Hindlimb muscle (tissue), 1 donor: ENCODE data around the gene UGT1A6. TPM values are rescaled to one million over a fixed set of nuclear protein-coding genes. Genes with fewer than 3 reads are reported as not detected.
A peak's percentile ranks its signal among the peaks of the same experiment; 100 is the strongest.
"Not testable (repeated sequence)": the region's sequence is repeated elsewhere in the genome, so short reads cannot be mapped to it uniquely, and the experiment has no call there.

ENCODE experiments used
- DNase-seq: peaks from one replicate; pipeline ENCODE4 v3.0.0-alpha.2; 2013
- polyA plus RNA-seq: library from polyadenylated mRNA; unstranded; fragments of 120-200 nt; gene quantifications from one replicate; pipeline ENCODE4 v1.2.1, GENCODE V29; 2013; ENCODE audit not compliant: insufficient read length

Gene UGT1A6
- polyA plus RNA-seq, 1 donor, result not detected

GRCh38 chr2:233688341-233688740 lies 4.3 kb upstream of the UGT1A6 start:
- DNase-seq, result no peak

DNA sequence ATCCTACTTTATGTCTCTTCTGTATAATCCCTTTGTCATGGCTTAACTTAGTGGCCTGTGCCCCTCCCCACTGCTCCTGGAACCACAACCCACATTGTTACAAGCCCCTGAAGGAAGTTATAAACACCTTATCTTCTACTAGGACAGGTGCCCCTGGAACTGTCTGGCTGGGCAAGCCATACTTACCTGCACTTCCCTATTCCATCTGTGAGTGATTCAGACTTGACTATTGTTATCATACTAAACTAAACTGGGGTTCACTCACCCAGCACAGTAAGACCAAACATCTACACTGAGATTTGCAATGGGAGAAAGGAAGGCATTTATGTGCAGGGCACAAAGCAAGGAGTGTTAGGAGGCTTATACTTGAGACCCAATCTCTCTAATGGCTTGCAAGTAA lies 3.7 kb upstream of the UGT1A6 start:
- no peak for DNase-seq

DNA sequence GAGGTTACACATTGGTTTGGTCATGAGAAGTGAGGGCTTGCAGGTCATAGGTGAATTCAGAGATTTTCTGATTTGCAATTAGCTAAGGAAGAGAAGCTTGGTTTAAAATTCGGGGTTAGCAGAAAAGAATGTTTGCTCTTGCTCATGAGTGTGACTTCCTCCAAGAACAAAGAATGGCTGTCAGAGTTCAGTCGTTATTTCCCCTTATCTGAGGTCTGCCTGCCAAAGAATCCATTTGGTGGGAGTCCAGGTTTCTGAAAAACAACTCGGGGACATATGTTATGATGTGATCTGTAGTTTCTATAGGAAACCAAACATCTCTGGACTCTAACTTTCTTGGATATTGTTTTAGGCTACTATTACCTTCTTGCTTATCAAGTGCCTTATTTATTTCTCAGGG lies 3.2 kb upstream of the UGT1A6 start:
- no peak for DNase-seq

DNA sequence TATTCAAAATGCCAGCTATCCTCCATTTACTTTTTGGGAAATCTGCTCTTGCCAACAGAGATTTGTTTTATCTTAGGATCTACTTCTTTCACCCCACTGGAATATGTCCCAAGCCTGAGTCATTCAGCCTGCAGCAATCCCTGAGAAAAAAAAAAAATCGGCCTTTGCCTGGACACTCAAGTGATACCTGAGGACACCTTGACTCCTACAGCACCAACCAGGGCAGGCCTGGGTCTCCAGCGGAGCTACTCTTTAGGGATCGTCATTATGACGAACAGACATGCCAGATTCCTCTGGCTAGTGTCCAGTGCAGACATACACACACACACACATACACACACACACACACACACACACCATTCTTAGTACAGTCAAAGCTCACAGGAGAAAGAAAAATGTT lies 2.2 kb upstream of the UGT1A6 start:
- no peak for DNase-seq

- no peak for DNase-seq
Observed at GRCh38 chr2:233691443-233692433, 952 bp upstream of the UGT1A6 start.

GRCh38 chr2:233693963-233694362 lies 1.3 kb downstream of the UGT1A6 start:
- no peak for DNase-seq

DNA sequence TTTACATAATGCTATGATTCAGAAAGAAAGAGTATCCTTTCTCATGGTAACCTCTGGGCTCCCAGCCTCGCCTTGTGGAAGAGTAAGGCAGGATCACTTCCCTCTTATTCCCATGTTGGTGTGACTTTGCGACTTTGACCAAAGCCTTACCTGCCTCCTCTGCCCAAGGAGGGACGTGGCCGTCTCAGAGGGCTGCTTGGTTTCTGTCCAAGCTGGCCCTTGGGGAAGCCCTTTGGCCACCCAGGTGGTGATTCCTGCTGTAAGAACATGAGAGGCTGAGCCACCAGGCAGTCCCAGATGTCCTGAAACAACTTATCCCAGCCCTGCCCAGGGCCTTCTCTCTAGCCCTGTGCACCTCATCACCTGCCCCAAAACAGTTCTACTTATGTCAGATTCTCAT lies 6.0 kb downstream of the UGT1A6 start:
- DNase-seq, result no peak

DNA sequence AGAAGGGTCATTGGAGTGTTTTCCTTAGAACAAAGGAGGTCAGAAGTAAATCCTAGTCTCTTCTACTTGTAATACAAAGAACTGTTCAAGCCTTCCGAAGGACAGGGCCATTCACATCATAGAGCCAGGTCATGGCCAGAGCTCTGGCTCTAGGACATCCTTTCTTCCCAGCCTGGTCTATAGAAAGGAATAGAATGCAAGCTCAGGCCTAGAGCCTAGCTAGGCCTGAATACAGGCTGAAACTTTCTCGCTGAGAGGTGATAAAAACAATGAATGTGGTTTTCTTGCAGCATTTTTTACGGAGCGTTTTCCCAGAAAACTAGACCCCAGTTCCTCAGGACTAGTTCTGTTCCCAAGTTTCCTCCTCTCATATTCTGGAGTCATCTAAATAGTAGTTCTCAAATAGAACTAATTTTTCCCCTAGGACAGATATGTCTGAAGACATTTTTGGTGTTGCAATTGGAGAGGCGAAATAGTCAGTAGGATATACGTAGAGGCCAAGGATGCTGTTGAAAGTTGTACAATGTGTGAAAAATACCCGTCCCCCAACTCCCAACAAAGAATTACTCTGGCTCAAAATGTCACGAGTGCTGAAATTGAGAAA lies 6.8 kb downstream of the UGT1A6 start:
- DNase-seq, result no peak

DNA sequence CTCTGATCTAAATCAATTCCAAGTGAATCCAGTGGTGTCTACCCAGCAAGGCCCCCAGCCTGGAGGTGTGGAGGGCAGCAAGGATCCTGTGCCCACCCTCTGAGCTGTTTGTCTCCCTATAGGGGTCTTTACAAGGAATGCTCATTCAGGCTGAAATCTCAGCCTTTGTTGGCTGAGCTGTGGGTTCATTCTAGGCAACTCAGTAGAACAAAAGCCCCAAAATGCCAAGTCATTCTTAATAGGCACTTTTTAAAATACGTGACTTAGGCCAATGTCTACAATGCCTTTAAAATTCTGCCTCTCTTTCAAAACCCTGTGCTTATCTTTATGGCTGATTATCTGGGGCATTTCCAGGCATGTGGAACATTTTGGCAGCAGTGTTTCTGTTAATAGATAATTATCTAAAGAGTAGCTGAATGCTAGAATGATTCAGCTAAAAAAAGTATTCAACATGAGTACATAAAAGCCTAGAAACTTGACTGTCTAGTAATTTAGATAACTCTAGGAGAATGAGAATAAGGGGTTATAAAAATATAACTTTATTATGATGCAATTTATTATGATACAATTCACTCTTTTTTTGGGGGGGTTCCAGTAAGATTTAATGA lies 7.4 kb downstream of the UGT1A6 start:
- no peak for DNase-seq

GRCh38 chr2:233700842-233701241 lies 8.2 kb downstream of the UGT1A6 start:
- not testable (repeated sequence) for DNase-seq

DNA sequence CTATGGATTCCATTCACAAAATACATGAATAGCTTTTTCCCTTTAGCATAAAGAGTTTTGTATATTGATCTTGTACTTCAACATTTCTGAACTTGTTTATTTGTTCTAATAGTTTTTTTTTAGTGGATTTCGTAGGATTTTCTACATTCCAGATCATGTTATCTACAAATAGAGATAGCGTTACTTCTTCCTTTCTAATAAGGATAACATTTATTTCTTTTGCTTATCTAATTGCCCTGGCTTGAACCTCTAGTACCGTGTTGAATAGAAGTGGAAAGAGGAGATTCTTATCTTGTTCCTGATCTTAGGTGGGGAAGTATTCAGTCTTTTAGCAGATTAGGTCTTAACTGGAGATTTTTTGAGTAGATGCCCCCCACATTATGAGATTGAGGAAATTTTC lies 9.5 kb downstream of the UGT1A6 start:
- DNase-seq, result no peak

DNA sequence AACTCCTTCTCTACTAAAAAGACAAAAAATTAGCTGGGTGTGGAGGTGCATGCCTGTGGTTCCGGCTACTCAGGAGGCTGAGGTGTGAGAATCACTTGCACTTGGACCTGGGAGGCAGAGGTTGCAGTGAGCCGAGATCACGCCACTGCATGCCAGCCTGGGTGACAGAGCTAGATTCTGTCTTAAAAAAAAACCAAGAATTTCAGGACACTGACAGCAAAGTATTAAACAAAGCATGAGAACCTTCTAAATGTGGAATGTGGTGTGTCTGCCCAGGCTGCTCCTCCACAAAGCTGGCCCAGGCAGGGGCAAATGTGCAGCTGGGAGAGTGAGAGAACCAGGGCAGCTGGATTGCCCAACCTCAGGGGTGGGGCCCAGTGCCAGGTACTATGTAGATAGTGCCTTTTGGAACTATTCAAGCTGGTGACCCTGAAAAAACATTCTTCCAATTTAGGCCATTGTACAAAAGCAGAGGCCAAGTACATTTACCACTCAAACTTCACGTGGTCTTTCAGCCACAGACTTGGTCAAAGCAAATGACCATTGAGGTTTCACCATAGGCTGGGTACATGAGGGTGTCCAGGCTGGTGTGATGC lies 13.3 kb downstream of the UGT1A6 start:
- DNase-seq, result no peak

- DNase-seq, result no peak
Observed at GRCh38 chr2:233706720-233707119, 14.0 kb downstream of the UGT1A6 start.

DNA sequence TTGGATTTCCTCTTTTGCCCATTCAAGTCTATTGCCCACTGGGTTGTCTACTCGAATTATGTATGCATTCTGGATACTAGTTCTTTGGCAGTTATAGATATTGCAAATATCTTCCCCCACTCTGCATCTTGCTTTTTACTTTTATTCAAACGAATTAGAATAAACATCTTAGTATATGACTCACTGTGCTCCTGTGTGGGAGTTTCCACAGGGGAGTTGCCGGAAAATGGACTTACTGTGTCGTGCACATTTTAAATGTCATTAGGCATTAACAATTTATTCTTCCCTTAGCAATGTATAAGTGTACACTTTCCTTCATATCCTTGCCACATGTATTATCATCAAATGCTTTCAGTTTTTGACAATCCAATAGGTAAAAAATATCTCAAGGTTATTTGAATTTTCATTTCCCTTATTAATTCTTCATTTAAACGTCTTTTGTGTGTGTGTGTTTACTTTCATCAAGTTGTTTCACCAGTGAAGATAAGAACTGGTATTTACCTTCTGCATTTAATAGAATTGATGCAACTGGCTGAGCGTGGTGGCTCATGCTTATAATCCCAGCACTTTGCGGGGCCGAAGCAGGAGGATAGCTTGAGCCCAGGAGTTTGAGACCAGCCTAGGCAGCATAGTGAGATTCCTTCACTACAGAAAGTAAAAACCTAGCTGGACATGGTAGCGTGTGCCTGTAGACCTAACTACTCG lies 15.4 kb downstream of the UGT1A6 start:
- DNase-seq, result no peak

DNA sequence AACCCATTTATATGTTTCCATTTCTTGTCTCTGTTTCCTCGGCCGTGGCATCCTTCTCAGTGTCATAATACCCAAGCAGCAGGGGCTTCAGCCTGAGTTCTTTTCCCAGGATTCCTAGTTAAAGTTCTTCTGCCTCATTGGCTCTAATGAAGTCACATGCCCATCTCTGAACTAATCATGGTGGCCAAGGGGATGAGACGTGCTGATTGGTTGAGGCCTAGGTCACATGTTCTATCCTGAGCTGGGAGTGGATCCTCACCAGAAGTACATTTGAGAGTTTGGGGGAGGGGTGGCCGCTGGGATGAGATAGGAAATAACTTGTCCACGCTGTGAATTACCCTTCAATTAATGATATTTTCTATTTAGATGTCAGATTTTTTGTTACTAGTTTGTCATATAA lies 16.3 kb downstream of the UGT1A6 start:
- no peak for DNase-seq

- peak; percentile 29 for DNase-seq
Observed at GRCh38 chr2:233711312-233712008, 18.8 kb downstream of the UGT1A6 start.

DNA sequence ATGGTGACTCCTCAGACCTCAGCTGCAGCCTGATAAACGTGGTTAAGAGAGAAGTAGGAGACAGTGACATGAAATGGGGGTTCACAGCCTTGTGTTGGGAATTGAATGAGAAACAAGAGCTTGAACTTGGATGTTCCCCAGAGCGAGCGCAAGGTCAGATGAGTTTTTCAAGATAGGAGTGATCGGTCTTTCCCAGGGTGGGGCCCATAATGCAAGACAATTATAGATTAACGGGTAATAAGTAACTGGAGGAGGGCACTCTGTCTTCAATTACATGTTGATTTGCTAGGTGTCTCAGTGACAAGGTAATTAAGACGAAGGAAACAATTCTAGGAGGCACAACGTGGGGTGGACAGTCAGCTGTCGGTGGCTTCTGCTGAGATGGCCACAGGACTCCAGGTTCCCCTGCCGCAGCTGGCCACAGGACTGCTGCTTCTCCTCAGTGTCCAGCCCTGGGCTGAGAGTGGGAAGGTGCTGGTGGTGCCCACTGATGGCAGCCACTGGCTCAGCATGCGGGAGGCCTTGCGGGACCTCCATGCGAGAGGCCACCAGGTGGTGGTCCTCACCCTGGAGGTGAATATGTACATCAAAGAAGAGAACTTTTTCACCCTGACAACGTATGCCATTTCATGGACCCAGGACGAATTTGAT lies 20.0 kb downstream of the UGT1A6 start, which contains the start of gene UGT1A5:
Gene UGT1A5 (plus strand): TSS at position 297 of the 651 bp plus-strand sequence. CDS start 85 bp downstream, at position 382.
- no peak for DNase-seq

- DNase-seq, result no peak
Observed at GRCh38 chr2:233713262-233713615, 20.5 kb downstream of the UGT1A6 start.

DNA sequence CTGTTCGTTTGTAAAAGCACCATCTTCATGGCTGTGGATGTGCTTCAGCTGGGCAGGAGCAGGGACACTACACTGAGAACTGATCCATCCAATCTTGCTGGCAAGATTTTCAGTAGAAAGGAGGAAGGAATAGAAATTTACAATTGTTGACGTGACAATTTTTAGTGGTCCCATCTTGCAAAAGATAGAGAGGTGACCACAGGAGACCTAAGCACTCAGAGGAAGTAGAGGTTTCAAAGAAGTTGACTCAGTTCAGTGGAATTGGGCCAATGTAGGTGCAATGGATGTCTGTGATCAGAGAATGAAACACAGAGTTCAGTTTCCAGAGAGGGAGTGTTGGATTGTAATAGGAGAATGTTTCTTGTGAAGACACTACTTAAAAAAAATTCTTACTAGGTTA lies 21.4 kb downstream of the UGT1A6 start:
- no peak for DNase-seq

DNA sequence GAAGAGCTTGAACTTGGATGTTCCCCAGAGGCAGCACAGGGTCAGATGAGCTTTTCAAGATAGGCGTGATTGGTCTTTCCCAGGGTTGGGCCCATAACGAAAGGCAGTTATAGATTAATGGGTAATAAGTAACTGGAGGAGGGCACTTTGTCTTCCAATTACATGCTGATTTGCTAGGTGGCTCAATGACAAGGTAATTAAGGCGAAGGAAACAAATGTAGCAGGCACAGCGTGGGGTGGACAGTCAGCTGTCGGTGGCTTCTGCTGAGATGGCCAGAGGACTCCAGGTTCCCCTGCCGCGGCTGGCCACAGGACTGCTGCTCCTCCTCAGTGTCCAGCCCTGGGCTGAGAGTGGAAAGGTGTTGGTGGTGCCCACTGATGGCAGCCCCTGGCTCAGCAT lies 25.9 kb downstream of the UGT1A6 start, which contains the start of gene UGT1A4:
Gene UGT1A4 (plus strand): TSS at position 185 of the 400 bp plus-strand sequence. CDS start 85 bp downstream, at position 270.
- DNase-seq, result no peak

DNA sequence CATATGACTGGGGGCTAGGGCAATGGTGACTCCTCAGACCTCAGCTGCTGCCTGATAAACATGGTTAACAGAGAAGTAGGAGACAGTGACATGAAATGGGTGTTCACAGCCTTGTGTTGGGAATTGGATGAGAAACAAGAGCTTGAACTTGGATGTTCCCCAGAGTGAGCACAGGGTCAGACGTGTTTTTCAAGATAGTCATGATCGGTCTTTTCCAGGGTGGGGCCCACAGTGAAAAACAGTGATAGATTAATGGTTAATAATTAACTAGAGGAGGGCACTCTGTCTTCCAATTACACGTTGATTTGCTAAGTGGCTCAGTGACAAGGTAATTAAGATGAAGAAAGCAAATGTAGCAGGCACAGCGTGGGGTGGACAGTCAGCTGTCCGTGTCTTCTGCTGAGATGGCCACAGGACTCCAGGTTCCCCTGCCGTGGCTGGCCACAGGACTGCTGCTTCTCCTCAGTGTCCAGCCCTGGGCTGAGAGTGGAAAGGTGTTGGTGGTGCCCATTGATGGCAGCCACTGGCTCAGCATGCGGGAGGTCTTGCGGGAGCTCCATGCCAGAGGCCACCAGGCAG lies 36.1 kb downstream of the UGT1A6 start, which contains the start of gene UGT1A3:
Gene UGT1A3 (plus strand): TSS at position 320 of the 579 bp plus-strand sequence. CDS start 85 bp downstream, at position 405.
- DNase-seq, result no peak
